Vagina (tissue), 2 donors: ENCODE measurements around the gene KRTAP4-11.

Experiments
- POLR2A ChIP-seq, 2 donors: fragments of 450-650 bp; IDR thresholded peaks; one replicate each; pipeline ENCODE4 v1.6.1; 2017; ENCODE audit warnings: antibody characterized with exemption in 2 of 2, mild to moderate bottlenecking in 2 of 2, moderate library complexity in 2 of 2
- TF ChIP-seq, protein P1 (sequence below), 3 experiments: fragments of 450-650 bp in 2 of 3; fragments of 200-600 bp in 1 of 3; sonication (generic) in 1 of 3; IDR thresholded peaks; one replicate each; pipeline ENCODE4 v1.5.1; 2017 to 2019; ENCODE audit warnings: antibody characterized with exemption in 3 of 3, mild to moderate bottlenecking in 2 of 3, moderate library complexity in 2 of 3

DNA sequence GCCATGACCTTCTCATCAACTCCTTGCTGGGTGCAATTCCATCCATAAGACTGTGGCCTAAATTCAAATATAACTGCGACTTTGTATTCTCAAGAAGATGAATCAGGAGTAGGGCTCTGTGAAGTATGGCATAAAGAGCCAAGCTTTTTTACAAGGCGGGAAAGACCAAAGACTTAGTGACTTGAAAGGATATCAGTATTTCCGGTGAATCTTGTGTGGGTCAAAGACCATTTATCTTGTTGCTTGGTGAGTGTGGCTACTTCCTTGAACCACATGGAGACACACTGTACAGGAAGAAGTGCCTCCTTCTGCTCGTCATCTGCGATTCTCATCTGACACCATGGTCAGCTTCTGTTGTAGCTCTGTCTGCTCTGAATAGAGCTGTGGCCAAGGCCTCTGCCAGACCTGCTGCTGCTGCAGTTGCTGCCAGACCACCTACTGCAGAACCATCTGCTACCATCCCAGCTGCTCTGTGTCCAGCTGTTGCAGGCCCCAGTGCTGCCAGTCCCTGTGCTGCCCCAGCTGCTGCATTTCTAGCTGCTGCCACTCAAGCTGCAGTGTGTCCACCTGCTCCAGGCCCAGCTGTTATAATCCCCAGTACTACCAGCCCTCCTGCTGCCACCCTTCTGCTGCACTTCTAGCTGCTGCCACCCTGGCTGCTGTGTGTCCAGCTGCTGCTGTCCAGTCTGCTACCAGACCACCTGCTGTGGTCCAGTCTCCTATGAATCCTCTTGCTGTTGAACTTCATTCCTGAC is 46.4 kb downstream of the KRTAP4-11 start:
- TF ChIP-seq, protein P1, sequence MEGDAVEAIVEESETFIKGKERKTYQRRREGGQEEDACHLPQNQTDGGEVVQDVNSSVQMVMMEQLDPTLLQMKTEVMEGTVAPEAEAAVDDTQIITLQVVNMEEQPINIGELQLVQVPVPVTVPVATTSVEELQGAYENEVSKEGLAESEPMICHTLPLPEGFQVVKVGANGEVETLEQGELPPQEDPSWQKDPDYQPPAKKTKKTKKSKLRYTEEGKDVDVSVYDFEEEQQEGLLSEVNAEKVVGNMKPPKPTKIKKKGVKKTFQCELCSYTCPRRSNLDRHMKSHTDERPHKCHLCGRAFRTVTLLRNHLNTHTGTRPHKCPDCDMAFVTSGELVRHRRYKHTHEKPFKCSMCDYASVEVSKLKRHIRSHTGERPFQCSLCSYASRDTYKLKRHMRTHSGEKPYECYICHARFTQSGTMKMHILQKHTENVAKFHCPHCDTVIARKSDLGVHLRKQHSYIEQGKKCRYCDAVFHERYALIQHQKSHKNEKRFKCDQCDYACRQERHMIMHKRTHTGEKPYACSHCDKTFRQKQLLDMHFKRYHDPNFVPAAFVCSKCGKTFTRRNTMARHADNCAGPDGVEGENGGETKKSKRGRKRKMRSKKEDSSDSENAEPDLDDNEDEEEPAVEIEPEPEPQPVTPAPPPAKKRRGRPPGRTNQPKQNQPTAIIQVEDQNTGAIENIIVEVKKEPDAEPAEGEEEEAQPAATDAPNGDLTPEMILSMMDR (IDR thresholded peaks at IDR 0.05), result no peak
- TF ChIP-seq POLR2A (IDR thresholded peaks at IDR 0.05), result no peak
